GM21360 (cell line): Measurements from ENCODE around the gene RALGAPB.
"Not testable (repeated sequence)": the region's sequence is repeated elsewhere in the genome, so short reads cannot be mapped to it uniquely, and the experiment has no call there.

Source experiments
- ATAC-seq: cut with Tn5 transposase; IDR thresholded peaks from one replicate; pipeline ENCODE4 v1.9.1; 2021; ENCODE audit warnings: mild to moderate bottlenecking, moderate library complexity; ENCODE audit not compliant: unreplicated experiment

The RALGAPB gene

GRCh38 chr20:38485041-38485440 is 12.4 kb downstream of the RALGAPB start:
- ATAC-seq: no peak

GRCh38 chr20:38489181-38489580 is 16.5 kb downstream of the RALGAPB start:
- no peak for ATAC-seq

GRCh38 chr20:38497246-38497935 is 24.7 kb downstream of the RALGAPB start:
- ATAC-seq: no peak

- no peak for ATAC-seq
These were observed 26.3 kb downstream of the RALGAPB start for GRCh38 chr20:38498909-38499308.

GRCh38 chr20:38499366-38499765 is 26.7 kb downstream of the RALGAPB start:
- ATAC-seq: no peak

GRCh38 chr20:38501858-38502436 is 29.3 kb downstream of the RALGAPB start:
- no peak for ATAC-seq

GRCh38 chr20:38504368-38505090 is 31.9 kb downstream of the RALGAPB start:
- ATAC-seq: no peak

GRCh38 chr20:38505091-38505455 is 32.4 kb downstream of the RALGAPB start:
- ATAC-seq: no peak

- not testable (repeated sequence) for ATAC-seq
These were observed 39.1 kb downstream of the RALGAPB start for GRCh38 chr20:38511726-38512125.

- ATAC-seq: no peak
These were observed 41.5 kb downstream of the RALGAPB start for GRCh38 chr20:38514185-38514584.

- no peak for ATAC-seq
These were observed 42.3 kb downstream of the RALGAPB start for GRCh38 chr20:38514947-38515346.

GRCh38 chr20:38515631-38516030 is 43.0 kb downstream of the RALGAPB start:
- no peak for ATAC-seq

- no peak for ATAC-seq
These were observed 46.8 kb downstream of the RALGAPB start for GRCh38 chr20:38519426-38519825.

- no peak for ATAC-seq
These were observed 47.6 kb downstream of the RALGAPB start for GRCh38 chr20:38520261-38520660.

GRCh38 chr20:38523697-38524096 is 51.1 kb downstream of the RALGAPB start:
- no peak for ATAC-seq

GRCh38 chr20:38528167-38528566 is 55.5 kb downstream of the RALGAPB start:
- ATAC-seq: no peak

GRCh38 chr20:38531021-38531420 is 58.4 kb downstream of the RALGAPB start:
- ATAC-seq: no peak

GRCh38 chr20:38534756-38535155 is 62.1 kb downstream of the RALGAPB start:
- ATAC-seq: no peak

- no peak for ATAC-seq
These were observed 63.7 kb downstream of the RALGAPB start for GRCh38 chr20:38536310-38536709.

GRCh38 chr20:38537176-38537575 is 64.5 kb downstream of the RALGAPB start:
- no peak for ATAC-seq

- ATAC-seq: no peak
These were observed 66.1 kb downstream of the RALGAPB start for GRCh38 chr20:38538789-38539188.
